Hepatocyte (in vitro differentiated cells): ENCODE measurements around the gene MPHOSPH9. TPM values are rescaled to one million over a fixed set of nuclear protein-coding genes. Genes with fewer than 3 reads are reported as not detected.
"Not testable (repeated sequence)": the region's sequence is repeated elsewhere in the genome, so short reads cannot be mapped to it uniquely, and the experiment has no call there.

Experiments used
- DNase-seq: peaks from one replicate; pipeline ENCODE4 v3.0.0-alpha.2; 2016; ENCODE audit warnings: low spot score
- H2AFZ ChIP-seq: fragments of 200-600 bp; sonication (generic); 2 replicates; pipeline ENCODE4 v1.6.0; 2016; ENCODE audit warnings: antibody characterized with exemption, mild to moderate bottlenecking
- H3K27ac ChIP-seq: fragments of 200-600 bp; sonication (generic); 2 replicates; pipeline ENCODE4 v1.5.1; 2016; ENCODE audit warnings: mild to moderate bottlenecking
- H3K27me3 ChIP-seq: fragments of 200-600 bp; sonication (generic); 2 replicates; pipeline ENCODE4 v1.6.1; 2016
- H3K36me3 ChIP-seq: fragments of 200-600 bp; sonication (generic); replicated peaks from 2 replicates; pipeline ENCODE4 v1.5.1; 2016; ENCODE audit warnings: low read depth; ENCODE audit not compliant: insufficient read depth
- H3K4me1 ChIP-seq: fragments of 200-600 bp; sonication (generic); 2 replicates; pipeline ENCODE4 v1.5.1; 2016; ENCODE audit warnings: mild to moderate bottlenecking, moderate library complexity; ENCODE audit not compliant: insufficient read depth
- H3K4me2 ChIP-seq: fragments of 200-600 bp; sonication (generic); 2 replicates; pipeline ENCODE4 v1.6.0; 2016
- H3K4me3 ChIP-seq: fragments of 200-600 bp; sonication (generic); 2 replicates; pipeline ENCODE4 v1.5.1; 2016; ENCODE audit warnings: mild to moderate bottlenecking
- H3K79me2 ChIP-seq: fragments of 200-600 bp; sonication (generic); 2 replicates; pipeline ENCODE4 v1.6.0; 2017; ENCODE audit warnings: mild to moderate bottlenecking
- H3K9me2 ChIP-seq: fragments of 200-600 bp; sonication (generic); replicated peaks from 2 replicates; pipeline ENCODE4 v1.6.0; 2017; ENCODE audit warnings: mild to moderate bottlenecking; ENCODE audit not compliant: insufficient read depth
- H3K9me3 ChIP-seq: fragments of 200-600 bp; sonication (generic); 2 replicates; pipeline ENCODE4 v1.5.1; 2016; ENCODE audit warnings: low read depth, mild to moderate bottlenecking
- H4K20me1 ChIP-seq: fragments of 200-600 bp; sonication (generic); 2 replicates; pipeline ENCODE4 v1.6.0; 2016; ENCODE audit warnings: mild to moderate bottlenecking; ENCODE audit not compliant: insufficient read depth, poor library complexity, severe bottlenecking
- CTCF ChIP-seq: fragments of 200-600 bp; sonication (generic); IDR thresholded peaks from 2 replicates; pipeline ENCODE4 v1.5.1; 2016; ENCODE audit warnings: antibody characterized with exemption, mild to moderate bottlenecking; ENCODE audit not compliant: poor library complexity
- EZH2 ChIP-seq: fragments of 200-600 bp; sonication (generic); IDR thresholded peaks from 2 replicates; pipeline ENCODE4 v1.6.1; 2016; ENCODE audit warnings: antibody characterized with exemption, mild to moderate bottlenecking, borderline replicate concordance
- EZH2phosphoT487 ChIP-seq: fragments of 200-600 bp; sonication (generic); IDR thresholded peaks from one replicate; pipeline ENCODE4 v1.6.1; 2018; ENCODE audit warnings: antibody characterized with exemption, mild to moderate bottlenecking, low read depth, moderate library complexity; ENCODE audit not compliant: unreplicated experiment, severe bottlenecking
- WGBS: methylation state at CpG from one replicate; pipeline ENCODE4 v1.1.6; 2016; ENCODE audit warnings: low lambda C conversion rate; ENCODE audit errors: missing lambda C conversion rate; 5-methylcytosine and 5-hydroxymethylcytosine counted together
- polyA plus RNA-seq: library from polyadenylated mRNA; unstranded; fragments of >200 nt; fragmentation: Nextera tagmentation; extraction: Ambion mirVana; gene quantifications from 2 replicates; pipeline ENCODE4 v1.2.1, GENCODE V29; 2016
- total RNA-seq: library from RNA; depleted of rRNA; stranded (reverse); fragments of >200 nt; gene quantifications from 2 replicates; pipeline ENCODE4 v1.2.3, GENCODE V29; 2014

MPHOSPH9 gene
- total and polyA plus RNA-seq, 2 experiments from 2014 or later, result 13.1 to 44.3 TPM

GRCh38 chr12:123227581-123228258, 5.2 kb downstream of the MPHOSPH9 start:
- DNase-seq, result no peak
- Histone ChIP-seq H3K79me2 (peaks cover 31% of the 10 kb centered on the region), H2AFZ (no peak overlapping the region), H4K20me1 (no peaks in the 10 kb centered on the region), H3K9me3 (no peaks in the 10 kb centered on the region), H3K4me1 (peaks cover 5% of the 10 kb centered on the region), H3K27me3 (no peaks in the 10 kb centered on the region), H3K27ac (no peak overlapping the region), H3K4me3 (no peak overlapping the region), H3K4me2 (no peak overlapping the region), H3K9me2 (no peaks in the 10 kb centered on the region), H3K36me3 (no peaks in the 10 kb centered on the region)
- 72% methylated on average over 5 of the region's 5 CpGs for WGBS
- TF ChIP-seq CTCF (no peak), EZH2phosphoT487 (no peak), EZH2 (no peak)

GRCh38 chr12:123225443-123225842, 7.5 kb downstream of the MPHOSPH9 start:
- Histone ChIP-seq H3K27ac (no peak overlapping the region), H3K27me3 (no peaks in the 10 kb centered on the region), H3K9me2 (no peaks in the 10 kb centered on the region), H3K4me3 (no peak overlapping the region), H3K79me2 (peaks cover 14% of the 10 kb centered on the region), H3K4me2 (no peak overlapping the region), H3K9me3 (no peaks in the 10 kb centered on the region), H2AFZ (no peak overlapping the region), H3K36me3 (no peaks in the 10 kb centered on the region), H3K4me1 (no peaks in the 10 kb centered on the region), H4K20me1 (no peaks in the 10 kb centered on the region)
- no peak for TF ChIP-seq EZH2
- no peak for TF ChIP-seq EZH2phosphoT487
- no peak for TF ChIP-seq CTCF
- DNase-seq, result no peak
- WGBS, result 89% methylated on average over 2 of the region's 2 CpGs

- no peaks in the 10 kb centered on the region for H3K4me1 ChIP-seq
- TF ChIP-seq EZH2 (no peak), CTCF (no peak), EZH2phosphoT487 (no peak)
- H3K27ac ChIP-seq, result no peak overlapping the region
- no peaks in the 10 kb centered on the region for H3K9me3 ChIP-seq
- H3K9me2 ChIP-seq, result no peaks in the 10 kb centered on the region
- H3K79me2 ChIP-seq, result no peaks in the 10 kb centered on the region
- H3K36me3 ChIP-seq, result no peaks in the 10 kb centered on the region
- WGBS, result 98% methylated on average over 11 of the region's 11 CpGs
- DNase-seq, result no peak
- no peak overlapping the region for H3K4me2 ChIP-seq
- no peak overlapping the region for H2AFZ ChIP-seq
- H4K20me1 ChIP-seq, result no peaks in the 10 kb centered on the region
- H3K4me3 ChIP-seq, result no peak overlapping the region
- H3K27me3 ChIP-seq, result no peaks in the 10 kb centered on the region
These were observed 9.7 kb downstream of the MPHOSPH9 start for GRCh38 chr12:123223241-123223668.

GRCh38 chr12:123207815-123208214, 25.1 kb downstream of the MPHOSPH9 start:
- not testable (repeated sequence) for DNase-seq, H3K27ac ChIP-seq, H4K20me1 ChIP-seq, H3K9me3 ChIP-seq, H3K4me1 ChIP-seq, H3K36me3 ChIP-seq, H3K4me2 ChIP-seq, H3K27me3 ChIP-seq, H2AFZ ChIP-seq, H3K4me3 ChIP-seq, H3K79me2 ChIP-seq, H3K9me2 ChIP-seq
- whole genome bisulfite sequencing, result 97% methylated on average over 6 of the region's 7 CpGs

- 92% methylated on average over 3 of the region's 3 CpGs for WGBS
- not testable (repeated sequence) for H3K4me3 ChIP-seq
These were observed 26.1 kb downstream of the MPHOSPH9 start for GRCh38 chr12:123206794-123207193.

More at GRCh38 chr12:123206794-123207193, 26.1 kb downstream of the MPHOSPH9 start:
- H3K9me2 ChIP-seq, H3K27me3 ChIP-seq, H3K9me3 ChIP-seq, H3K4me1 ChIP-seq, H3K4me2 ChIP-seq, H3K36me3 ChIP-seq, H3K79me2 ChIP-seq, H3K27ac ChIP-seq, H2AFZ ChIP-seq, H4K20me1 ChIP-seq, DNase-seq: not testable (repeated sequence)
